Measurements from ENCODE around the gene SLC7A8.
A peak's percentile ranks its signal among the peaks of the same experiment; 100 is the strongest.
"Not testable (repeated sequence)": the region's sequence is repeated elsewhere in the genome, so short reads cannot be mapped to it uniquely, and the experiment has no call there.

The SLC7A8 gene

GRCh38 chr14:23183479-23183878 is at the start of gene SLC7A8:
Gene SLC7A8, minus strand, starts transcription at chr14:23183660. Its CDS starts 746 bp downstream, at chr14:23182914.
- peak in 40 of 56 donors; percentile 8 to 84 (median 56) for DNase-seq

DNA sequence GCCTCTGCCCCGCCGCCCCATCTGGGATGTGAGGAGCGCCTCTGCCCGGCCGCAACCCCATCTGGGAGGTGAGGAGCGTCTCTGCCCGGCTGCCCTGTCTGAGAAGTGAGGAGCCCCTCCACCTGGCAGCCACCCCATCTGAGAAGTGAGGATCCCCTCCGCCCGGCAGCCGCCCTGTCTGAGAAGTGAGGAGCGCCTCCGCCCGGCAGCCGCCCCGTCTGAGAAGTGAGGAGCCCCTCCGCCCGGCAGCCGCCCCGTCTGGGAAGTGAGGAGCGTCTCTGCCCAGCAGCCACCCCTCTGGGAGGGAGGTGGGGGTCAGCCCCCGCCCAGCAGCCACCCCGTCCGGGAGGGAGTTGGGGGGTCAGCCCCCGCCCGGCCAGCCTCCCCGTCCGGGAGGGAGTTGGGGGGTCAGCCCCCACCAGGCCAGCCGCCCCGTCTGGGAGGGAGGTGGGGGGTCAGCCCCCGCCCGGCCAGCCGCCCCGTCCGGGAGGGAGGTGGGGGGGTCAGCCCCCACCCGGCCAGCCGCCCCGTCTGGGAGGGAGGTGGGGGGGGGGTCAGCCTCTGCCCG is 48.9 kb upstream of the SLC7A8 start:
- DNase-seq: not testable (repeated sequence)

GRCh38 chr14:23228812-23229211 is 45.4 kb upstream of the SLC7A8 start:
- DNase-seq: no peak

- no peak for DNase-seq
Measured at GRCh38 chr14:23227566-23227965, 44.1 kb upstream of the SLC7A8 start.

- not testable (repeated sequence) for DNase-seq
Measured at GRCh38 chr14:23224958-23225357, 41.5 kb upstream of the SLC7A8 start.

- no peak for DNase-seq
Measured at GRCh38 chr14:23219075-23219474, 35.6 kb upstream of the SLC7A8 start.

DNA sequence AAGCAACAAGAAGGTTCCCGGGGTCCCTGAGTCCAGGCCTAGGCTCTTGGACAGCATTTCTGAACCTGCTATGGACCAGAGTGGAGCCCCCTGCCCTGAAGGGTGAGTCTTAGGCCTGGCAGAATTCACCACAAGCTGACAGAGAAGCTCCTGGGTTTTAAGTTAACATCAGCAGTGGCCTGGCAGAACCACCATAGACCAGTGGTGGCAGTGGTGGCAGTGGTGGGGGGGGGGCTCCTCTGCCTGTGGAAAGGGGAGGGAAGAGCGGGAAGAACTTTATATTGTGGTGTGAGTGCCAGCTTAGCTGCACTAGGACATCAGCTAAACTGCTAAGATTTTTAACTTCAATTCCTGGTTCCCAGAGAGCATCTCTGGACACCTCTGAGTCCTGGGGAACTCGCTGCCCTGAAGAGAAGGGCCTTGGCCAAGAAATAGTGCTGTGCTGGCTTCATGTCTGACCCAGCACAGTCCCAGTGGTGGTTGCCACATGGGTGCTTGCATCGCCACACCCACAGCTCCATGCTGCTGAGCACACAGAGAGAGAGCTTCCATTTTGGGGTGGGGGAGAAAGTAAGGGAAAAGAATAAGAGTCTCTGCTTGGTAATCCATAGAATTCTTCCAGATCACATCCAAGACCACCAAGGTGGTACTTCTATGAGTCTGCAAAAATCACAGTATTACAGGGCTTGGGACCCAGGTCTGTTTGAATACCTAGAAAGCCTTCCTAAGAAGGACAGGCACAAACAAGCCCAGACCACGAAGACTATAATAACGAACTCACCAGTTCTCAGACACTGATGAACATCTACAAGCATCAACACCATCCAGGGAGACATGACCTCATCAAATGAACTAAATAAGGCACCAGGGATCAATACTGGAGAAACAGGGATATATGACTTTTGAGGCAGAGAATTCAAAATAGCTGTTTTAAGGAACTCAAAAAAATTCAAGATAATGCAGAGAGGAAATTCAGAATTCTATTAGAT is 33.9 kb upstream of the SLC7A8 start:
- no peak for DNase-seq

DNA sequence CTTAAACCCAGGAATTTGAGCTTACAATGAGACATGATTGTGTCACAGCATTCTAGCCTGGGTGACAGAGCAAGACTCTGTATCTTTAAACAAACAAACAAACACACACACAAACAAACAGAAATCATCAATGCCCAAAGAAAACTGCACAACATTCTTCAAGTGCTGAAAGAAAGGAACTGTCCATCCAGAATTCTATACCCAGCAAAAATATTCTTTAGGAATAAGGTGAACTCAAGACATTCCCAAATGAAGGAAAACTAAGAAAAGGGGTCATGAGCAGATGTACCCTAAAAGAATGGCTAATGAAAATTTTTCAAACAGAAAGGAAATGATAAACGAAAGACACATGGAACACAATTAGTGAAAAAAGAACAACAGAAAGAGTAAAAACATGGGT is 32.0 kb upstream of the SLC7A8 start:
- no peak for DNase-seq

- DNase-seq: no peak
Measured at GRCh38 chr14:23209651-23210423, 26.4 kb upstream of the SLC7A8 start.

GRCh38 chr14:23208324-23208723 is 24.9 kb upstream of the SLC7A8 start:
- DNase-seq: no peak

DNA sequence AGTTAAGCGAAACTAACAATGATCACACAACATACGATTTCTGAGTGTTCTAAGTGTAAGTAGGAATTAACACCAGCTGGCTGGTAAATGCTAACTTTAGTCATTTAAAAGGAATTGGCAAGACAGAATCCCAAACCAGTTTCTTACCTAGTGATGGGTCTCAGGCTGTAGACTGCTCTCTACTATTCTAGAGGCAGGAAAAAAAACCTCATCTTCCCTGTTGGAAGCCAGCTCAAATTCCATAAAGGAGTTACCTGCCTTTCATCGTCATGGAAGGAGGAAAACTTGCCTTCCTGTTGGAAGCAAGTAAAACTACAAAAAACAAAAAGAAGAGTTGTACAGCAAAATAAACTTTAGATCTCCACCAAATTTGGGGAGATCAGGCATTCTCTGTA is 23.7 kb upstream of the SLC7A8 start:
- DNase-seq: no peak

DNA sequence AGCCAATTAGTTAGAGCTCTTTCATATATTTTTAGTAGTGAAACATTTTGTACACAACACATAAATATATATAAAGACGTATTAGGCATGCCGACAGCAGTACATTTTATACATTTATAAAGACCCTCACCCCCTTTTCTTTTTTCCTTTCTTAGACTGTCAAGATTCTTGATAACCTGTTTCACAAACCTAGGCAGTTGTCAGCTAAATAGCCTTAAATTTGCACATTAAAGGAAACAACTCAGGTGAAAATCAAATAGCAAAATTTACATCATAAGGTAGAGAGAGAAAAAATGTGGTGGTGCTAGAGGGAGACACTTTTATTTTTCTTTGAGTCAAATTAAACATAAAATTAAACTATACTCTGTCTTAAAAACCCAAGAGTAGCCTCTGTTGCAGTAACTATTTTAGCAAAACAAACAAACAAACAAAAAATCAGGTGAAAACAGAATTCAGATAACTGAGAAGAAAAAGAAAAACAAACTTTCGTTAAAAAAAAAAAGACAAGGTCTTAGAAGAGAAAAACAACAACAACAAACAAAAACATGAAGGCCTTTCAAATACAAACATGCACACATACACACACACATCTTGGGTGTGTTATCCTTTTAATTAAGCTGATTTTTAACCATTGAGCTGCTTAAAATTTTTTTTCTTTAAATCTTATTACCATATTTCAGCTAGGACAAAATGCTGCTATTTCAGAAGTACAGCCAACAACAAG is 23.1 kb upstream of the SLC7A8 start:
- no peak for DNase-seq

DNA sequence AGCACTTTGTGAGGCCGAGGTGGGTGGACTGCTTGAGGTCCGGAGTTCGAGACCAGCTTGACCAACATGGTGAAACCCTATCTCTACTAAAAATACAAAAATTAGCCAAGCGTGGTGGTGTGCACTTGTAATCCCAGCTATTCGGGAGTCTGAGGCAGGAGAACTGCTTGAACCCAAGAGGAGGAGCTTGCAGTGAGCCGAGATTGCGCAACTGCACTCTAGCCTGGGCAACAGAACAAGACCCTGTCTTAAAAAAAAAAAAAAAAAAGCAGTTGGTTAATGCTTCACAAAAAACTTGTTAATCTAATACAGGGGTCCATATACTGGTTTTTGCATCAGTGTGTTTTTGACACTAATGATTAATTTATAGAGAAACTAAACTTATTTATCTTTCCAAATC is 18.5 kb upstream of the SLC7A8 start:
- DNase-seq: no peak

DNA sequence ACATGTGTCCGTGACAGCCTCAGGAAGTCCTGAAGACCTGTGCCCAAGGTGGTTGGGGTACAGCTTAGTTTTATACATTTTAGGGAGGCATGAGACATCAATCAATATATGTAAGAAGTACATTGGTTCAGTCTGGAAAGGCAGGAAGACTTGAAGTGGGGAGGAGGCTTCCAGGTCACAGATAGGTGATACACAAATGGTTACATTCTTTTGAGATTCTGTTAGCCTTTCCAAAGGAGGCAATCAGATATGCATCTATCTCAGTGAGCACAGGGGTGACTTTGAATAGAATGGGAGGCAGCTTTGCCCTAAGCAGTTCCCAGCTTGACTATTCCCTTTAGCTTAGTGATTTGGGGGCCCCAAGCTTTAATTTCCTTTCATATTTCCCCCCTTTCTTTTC is 15.7 kb upstream of the SLC7A8 start:
- not testable (repeated sequence) for DNase-seq

GRCh38 chr14:23196487-23196886 is 13.0 kb upstream of the SLC7A8 start:
- DNase-seq: not testable (repeated sequence)

DNA sequence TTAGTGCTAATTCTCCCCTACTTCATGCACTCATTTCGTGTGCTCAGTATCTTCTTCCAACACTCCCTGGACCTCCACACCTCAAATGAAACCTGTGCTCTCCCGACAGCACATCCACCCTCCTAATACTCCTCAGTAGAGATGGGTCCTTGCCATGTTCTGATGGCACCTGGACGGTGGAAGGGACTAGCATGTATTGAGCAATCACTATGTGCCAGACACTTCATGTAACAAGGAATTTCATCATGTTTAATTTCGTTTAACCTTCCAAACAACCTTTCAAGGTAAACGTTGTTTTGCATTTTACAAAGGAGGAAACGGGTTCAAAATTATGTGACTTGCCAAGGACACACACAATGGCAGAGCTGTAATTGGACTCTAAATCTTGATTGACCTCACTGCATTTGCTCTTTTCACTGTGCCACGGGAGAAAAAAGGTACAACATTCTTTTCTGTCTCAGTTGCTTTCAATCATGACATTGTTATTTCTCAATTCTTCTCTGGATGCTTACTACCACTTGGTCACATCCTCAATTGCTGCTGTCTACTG is 12.2 kb upstream of the SLC7A8 start:
- no peak for DNase-seq

DNA sequence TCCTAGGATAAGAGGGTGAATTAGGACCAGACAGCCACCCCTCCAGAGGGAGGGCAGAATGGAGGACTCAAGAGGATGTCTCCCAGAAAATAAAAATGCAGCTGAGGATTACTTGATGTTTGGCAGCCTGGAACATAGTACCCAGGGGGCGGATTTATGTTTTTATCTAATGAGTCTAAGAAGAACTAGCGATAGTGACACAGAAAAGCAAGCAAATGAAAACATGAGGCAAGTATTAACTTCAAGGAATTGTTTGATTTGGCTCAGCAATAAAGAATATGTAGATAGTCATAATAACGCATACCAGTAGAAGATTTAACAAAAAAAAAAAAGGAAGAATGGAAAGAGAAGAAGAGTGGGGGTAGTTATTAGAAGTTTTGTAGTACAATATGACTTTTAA is 10.0 kb upstream of the SLC7A8 start:
- DNase-seq: no peak

DNA sequence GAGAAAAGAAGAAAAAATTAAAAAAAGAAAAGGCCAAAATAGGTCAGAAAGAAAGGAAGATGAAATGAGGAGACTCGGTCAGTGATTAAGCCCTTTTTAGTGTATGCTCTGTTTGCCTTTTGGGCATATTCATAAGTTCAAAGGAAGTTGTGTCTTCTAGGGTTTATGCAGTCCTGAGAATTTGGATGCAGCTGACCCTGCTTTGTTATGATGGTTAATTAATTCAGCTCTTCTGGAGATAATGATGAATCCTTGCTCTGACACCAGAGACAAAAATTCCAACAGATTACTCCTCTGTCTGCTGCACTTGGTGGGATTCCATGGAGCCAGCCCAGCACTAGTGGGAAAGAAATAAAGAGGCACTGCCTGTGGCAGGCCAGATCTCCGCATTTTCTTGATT is 4.5 kb upstream of the SLC7A8 start:
- no peak for DNase-seq

GRCh38 chr14:23186913-23187654 is 3.6 kb upstream of the SLC7A8 start:
- DNase-seq: peak in 15 of 56 donors; percentile 9 to 60 (median 26)

- DNase-seq: no peak
Measured at GRCh38 chr14:23185063-23185462, 1.6 kb upstream of the SLC7A8 start.

Data from nucleus accumbens (tissue), 56 donors.